Measurements from ENCODE around the gene PHACTR4. TPM values are rescaled to one million over a fixed set of nuclear protein-coding genes. Genes with fewer than 3 reads are reported as not detected.

Gene PHACTR4
- total and polyA plus RNA-seq, 9 of the 15 experiments (the other 6 are each of a cell fraction or from before 2014, with no cell fraction given), result 6.4 to 43.6 (median 14.2) TPM

DNA sequence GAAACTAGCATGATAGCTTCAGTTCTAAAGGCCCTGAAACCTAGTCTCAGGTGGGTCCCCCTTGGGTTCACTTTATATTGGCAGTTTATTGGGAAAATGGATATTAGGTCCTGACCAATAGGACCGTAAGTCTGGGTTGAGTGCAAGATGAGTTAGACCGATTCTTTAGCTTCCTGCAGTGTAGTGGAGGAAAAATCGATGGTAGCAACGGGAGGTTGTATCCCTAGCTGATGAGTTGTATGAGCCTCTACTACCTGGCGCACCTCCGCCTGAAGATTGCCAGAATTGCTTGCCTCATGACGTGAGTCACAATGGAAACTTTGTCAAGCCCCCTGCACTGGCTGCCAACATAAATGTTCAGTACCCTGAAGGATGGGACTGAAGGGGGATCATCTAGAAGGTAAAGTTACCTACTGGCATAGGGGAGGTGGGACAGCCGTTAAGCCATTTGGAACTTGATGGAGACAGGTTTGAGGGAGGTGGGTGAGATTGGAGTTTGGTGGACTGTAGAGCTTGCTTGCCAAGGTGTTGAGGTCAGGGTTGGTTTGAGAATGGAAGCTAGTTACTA, 140.2 kb downstream of the PHACTR4 start (continued):
- TF ChIP-seq, protein P1, sequence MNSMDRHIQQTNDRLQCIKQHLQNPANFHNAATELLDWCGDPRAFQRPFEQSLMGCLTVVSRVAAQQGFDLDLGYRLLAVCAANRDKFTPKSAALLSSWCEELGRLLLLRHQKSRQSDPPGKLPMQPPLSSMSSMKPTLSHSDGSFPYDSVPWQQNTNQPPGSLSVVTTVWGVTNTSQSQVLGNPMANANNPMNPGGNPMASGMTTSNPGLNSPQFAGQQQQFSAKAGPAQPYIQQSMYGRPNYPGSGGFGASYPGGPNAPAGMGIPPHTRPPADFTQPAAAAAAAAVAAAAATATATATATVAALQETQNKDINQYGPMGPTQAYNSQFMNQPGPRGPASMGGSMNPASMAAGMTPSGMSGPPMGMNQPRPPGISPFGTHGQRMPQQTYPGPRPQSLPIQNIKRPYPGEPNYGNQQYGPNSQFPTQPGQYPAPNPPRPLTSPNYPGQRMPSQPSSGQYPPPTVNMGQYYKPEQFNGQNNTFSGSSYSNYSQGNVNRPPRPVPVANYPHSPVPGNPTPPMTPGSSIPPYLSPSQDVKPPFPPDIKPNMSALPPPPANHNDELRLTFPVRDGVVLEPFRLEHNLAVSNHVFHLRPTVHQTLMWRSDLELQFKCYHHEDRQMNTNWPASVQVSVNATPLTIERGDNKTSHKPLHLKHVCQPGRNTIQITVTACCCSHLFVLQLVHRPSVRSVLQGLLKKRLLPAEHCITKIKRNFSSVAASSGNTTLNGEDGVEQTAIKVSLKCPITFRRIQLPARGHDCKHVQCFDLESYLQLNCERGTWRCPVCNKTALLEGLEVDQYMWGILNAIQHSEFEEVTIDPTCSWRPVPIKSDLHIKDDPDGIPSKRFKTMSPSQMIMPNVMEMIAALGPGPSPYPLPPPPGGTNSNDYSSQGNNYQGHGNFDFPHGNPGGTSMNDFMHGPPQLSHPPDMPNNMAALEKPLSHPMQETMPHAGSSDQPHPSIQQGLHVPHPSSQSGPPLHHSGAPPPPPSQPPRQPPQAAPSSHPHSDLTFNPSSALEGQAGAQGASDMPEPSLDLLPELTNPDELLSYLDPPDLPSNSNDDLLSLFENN (IDR thresholded peaks at IDR 0.05; ENCODE audit: low read depth in 2 of 2, low read length in 2 of 2), result no peak
- TF ChIP-seq, protein P2, sequence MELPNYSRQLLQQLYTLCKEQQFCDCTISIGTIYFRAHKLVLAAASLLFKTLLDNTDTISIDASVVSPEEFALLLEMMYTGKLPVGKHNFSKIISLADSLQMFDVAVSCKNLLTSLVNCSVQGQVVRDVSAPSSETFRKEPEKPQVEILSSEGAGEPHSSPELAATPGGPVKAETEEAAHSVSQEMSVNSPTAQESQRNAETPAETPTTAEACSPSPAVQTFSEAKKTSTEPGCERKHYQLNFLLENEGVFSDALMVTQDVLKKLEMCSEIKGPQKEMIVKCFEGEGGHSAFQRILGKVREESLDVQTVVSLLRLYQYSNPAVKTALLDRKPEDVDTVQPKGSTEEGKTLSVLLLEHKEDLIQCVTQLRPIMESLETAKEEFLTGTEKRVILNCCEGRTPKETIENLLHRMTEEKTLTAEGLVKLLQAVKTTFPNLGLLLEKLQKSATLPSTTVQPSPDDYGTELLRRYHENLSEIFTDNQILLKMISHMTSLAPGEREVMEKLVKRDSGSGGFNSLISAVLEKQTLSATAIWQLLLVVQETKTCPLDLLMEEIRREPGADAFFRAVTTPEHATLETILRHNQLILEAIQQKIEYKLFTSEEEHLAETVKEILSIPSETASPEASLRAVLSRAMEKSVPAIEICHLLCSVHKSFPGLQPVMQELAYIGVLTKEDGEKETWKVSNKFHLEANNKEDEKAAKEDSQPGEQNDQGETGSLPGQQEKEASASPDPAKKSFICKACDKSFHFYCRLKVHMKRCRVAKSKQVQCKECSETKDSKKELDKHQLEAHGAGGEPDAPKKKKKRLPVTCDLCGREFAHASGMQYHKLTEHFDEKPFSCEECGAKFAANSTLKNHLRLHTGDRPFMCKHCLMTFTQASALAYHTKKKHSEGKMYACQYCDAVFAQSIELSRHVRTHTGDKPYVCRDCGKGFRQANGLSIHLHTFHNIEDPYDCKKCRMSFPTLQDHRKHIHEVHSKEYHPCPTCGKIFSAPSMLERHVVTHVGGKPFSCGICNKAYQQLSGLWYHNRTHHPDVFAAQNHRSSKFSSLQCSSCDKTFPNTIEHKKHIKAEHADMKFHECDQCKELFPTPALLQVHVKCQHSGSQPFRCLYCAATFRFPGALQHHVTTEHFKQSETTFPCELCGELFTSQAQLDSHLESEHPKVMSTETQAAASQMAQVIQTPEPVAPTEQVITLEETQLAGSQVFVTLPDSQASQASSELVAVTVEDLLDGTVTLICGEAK (IDR thresholded peaks at IDR 0.05), result peak; percentile 52; the same call in 1 of the 2 replicates
- TF ChIP-seq, protein P2 (CRISPR knock-in tag; IDR thresholded peaks at IDR 0.05), result no peak
- TF ChIP-seq PCBP1 (IDR thresholded peaks at IDR 0.05; ENCODE audit: low read depth, low read length, poor library complexity, severe bottlenecking) (no peak), FOXA3 (CRISPR knock-in tag; conservative IDR thresholded peaks at IDR 0.05 in 1 of 2, IDR thresholded peaks at IDR 0.05 in 1 of 2) (no peak), TCF7 (IDR thresholded peaks at IDR 0.05; ENCODE audit: borderline replicate concordance) (no peak; the same call in 1 of the 2 replicates), ZNF12 (CRISPR knock-in tag; IDR thresholded peaks at IDR 0.05) (no peak), ZNF232 (CRISPR knock-in tag; IDR thresholded peaks at IDR 0.05) (no peak), JUNB (CRISPR knock-in tag; conservative IDR thresholded peaks at IDR 0.05) (no peak), POLR2AphosphoS5 (IDR thresholded peaks at IDR 0.05; ENCODE audit: control insufficient read depth, insufficient read depth, low read depth, low read length) (peak; percentile 93), FIP1L1 (IDR thresholded peaks at IDR 0.05; ENCODE audit: low read depth, low read length, poor library complexity, severe bottlenecking) (peak; percentile 4), RUNX1 (IDR thresholded peaks at IDR 0.05; ENCODE audit: low read depth) (no peak; the same call in 1 of the 2 replicates), ZNF695 (CRISPR knock-in tag; IDR thresholded peaks at IDR 0.05) (peak; percentile 95; the same call in 1 of the 2 replicates), FOXM1 (IDR thresholded peaks at IDR 0.05; ENCODE audit: low read depth) (no peak), FOXM1 (CRISPR knock-in tag; IDR thresholded peaks at IDR 0.05; ENCODE audit: low read depth) (no peak; the same call in 1 of the 2 replicates), TEAD1 (CRISPR knock-in tag; IDR thresholded peaks at IDR 0.05) (no peak; a peak in 1 of 4 replicates)

Data from K562 (cell line).